GM18511 (cell line): ENCODE measurements around the gene NGEF.

Source experiments
- ATAC-seq: cut with Tn5 transposase; IDR thresholded peaks from one replicate; pipeline ENCODE4 v1.9.1; 2021; ENCODE audit warnings: mild to moderate bottlenecking, moderate library complexity; ENCODE audit not compliant: unreplicated experiment

The NGEF gene

DNA sequence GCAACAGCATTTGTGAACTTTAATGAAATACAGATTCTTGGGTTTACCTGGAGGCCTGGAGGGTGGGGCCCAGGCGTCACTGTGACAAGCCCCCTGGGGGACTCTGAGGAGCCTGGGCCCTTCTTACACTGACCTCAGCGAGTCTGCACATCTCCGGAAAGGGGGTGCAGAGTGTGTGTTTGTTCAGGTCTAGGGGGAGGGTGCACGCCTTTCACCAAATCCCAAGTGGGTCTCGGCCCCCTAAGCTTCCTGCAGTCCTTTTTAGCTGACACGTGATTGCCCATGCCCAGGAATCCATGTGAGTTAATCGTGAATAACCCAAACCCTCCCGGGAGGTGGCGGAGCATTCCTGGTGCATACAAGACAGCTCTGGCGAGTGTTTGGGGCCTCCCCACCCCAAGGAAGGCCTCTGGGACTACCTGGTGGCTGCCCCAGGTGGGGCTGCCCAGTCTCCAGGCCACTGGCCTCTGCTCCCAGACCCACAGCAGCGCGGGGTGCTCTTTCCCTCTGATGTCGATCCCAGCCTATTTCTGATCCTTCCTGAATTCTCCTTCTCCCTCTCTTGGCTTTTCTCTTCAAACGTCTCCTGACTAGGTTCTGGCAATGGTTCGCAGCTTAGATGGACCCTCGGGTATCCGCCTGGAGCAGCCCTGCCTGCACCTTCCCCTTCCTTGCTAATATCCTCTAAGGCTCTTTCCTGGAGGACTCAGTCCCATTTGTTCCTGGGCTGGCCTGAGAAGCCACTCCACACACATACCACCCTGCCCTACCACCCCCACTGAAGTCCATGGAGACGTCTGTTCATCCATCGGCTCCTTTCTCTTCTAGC lies 10.0 kb downstream of the NGEF start:
- no peak for ATAC-seq

DNA sequence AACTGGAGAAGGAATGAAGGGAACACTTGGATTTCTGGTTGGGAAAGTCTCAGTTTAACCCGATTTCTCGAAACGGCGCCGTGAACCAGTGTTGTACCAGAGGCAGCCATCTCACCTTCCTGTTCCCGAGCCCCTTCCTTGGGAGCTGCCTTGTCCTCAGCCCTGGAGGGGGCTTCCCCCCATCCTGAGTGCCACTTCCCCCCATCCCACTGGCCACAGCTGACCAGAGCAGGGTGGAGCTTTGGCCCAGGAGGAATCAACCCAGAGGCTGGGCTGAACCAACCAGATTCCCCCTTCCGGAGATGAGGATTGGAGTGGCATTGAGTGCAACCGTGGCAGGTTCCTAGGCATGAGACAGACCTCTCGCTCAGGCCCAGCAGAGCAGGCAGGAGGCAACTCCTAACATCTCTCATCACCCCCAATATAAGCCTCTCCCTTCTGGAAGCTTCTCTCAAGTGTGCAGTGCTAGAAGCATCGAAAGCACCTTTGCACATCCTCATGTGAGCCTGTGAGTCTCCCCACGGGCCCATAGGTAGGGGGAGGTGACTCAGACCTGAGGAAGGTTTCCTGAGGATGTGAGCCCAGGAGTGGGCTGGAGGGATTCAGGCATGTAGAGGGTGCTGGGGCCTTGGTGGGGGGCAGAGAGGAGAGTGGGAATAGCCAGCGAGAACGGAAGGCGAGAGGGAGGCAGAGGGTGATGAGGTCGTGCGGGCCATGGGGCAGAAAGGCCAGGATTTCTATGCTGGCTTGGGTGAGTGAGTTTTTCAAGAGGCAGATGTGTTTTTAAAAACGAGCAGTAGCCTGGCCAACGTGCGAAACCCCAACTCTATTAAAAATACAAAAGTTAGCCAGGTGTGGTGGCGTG lies 11.9 kb downstream of the NGEF start:
- ATAC-seq, result no peak

DNA sequence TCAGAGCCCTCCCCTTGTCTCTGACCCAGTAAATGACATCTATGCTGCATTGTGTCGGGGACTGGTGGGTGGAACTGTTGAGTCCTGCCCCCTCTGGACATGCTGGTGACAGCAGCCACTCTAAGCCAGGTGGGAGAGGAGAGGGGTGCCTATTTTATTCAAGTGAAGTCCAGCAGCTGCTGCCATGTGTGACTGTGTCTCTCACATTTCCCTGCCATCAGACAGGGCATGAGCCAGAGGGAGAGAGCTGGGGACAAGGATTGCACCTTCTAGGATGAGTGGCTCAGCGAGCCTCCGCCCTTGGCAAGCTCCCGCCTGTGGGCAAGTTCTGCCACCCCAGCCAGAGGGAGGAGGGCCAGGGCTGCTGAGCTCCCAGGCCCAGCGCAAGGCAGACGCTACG lies 13.7 kb downstream of the NGEF start:
- ATAC-seq, result no peak

DNA sequence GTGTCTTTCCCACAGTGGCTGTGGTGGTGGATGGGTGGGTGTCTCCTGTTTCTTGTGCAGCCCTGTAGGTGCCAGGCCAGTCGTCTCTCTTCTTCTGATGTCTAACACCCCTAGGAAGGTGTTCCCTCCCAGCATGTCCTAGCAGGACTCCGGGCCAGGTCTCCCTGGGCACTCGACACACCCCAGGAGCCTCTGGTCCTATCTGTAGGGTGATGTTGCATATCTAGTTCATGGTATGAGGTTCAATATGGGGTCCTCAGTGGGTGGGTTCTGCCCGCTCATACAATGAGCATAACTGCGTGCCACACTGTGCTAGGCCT lies 14.4 kb downstream of the NGEF start:
- no peak for ATAC-seq

DNA sequence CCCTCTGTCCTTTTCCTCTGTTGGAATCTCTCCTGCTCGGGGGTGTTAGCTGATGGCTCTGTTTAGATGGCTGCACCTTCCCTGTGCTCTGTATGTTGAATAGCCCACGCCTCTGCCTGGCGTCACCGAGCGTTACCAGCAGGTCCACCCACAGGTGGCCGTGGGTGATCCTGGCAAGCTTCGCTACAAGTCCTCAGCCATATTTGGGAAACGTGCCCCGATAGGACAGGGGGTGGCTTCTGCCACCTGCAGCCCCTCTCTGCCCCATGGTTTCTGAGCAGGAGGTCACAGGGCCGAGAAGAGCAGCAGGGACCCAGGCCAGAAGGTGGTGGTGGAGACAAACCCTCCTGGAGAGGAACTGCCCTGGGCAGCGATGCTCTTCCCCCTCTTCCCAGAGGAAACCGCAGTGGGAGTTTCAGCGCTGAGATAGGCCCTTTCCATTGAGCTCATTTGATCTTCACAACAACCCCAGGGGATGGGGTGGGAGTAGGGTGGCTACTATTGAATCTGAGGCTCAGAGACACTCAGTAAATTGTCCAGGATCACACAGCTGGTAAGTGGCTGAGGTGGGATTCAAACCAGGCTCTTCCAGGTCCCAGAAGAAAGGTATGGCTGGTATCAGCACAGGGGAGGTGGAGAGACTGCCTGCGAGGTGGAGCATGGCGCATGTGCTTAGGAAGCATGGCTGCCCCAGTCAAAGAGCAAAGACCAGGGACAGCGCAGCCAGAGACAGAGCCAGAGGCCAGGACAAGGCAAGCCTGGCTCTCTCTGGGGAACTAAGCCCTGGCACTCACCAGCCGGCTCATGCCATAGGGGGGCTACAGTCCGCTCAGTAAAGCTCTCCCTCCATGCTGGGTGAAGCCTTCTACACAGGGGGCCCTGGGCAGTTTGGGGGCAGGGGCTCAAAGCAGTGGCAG lies 15.0 kb downstream of the NGEF start:
- no peak for ATAC-seq

DNA sequence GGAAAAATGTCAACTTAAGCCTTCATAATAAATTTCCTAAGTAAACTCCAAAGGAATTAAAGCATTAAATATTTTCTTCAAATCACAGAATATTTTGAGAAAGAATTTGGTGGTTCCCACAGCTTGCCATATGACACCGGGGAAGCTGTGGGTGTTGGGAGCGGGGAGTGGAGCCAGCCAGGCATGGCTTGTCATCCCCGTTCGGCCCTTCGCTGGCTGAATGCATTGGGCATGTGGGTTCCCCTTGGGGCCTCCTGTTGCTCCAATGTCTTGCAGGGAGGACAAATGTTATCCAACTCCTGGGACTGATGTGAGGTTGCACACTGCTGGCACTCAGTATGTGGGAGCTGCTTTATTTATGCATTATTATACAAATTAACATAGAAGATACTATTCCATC lies 18.6 kb downstream of the NGEF start:
- ATAC-seq, result no peak

DNA sequence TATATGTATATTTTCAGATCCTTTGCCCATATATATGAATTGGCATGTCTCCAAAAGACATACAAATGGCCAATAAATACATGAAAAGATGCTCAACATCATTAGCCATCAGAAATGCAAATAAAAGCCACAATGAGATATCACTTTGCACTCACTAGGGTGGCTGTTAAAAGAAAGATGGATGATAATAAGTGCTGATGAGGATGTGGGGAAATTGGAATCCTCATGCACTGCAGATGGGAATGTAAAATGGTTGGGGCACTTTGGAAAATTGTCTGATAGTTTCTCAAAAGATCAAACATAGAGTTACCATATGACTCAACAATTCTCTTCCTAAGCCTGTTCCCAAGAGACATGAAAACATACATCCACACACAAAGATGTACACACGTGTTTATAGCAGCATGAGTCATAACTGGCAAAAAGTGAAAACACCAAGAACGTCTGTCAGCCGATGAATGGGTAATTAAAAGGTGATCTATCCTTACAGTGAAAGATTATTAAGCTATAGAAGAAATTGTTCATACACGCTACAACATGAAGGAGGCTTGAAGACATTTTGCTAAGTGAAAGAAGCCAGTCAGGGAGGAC lies 19.7 kb downstream of the NGEF start:
- no peak for ATAC-seq

DNA sequence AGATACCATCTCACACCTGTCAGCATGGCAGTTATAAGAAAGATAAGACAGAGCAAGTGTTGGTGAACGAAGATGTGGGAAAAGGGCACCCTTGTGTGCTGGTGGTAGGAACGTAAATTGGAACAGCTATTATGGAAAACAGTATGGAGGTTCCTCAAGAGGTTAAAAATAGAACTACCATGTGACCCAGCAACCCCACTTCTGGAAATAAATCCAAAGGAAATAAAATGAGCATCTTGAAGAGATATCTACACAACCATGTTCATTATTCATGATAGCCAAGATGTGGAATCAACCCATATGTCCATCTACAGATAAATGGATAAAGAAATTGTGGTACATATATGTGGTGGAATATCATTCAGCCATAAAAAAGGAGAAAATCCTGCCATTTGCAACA lies 26.9 kb downstream of the NGEF start:
- ATAC-seq, result no peak

DNA sequence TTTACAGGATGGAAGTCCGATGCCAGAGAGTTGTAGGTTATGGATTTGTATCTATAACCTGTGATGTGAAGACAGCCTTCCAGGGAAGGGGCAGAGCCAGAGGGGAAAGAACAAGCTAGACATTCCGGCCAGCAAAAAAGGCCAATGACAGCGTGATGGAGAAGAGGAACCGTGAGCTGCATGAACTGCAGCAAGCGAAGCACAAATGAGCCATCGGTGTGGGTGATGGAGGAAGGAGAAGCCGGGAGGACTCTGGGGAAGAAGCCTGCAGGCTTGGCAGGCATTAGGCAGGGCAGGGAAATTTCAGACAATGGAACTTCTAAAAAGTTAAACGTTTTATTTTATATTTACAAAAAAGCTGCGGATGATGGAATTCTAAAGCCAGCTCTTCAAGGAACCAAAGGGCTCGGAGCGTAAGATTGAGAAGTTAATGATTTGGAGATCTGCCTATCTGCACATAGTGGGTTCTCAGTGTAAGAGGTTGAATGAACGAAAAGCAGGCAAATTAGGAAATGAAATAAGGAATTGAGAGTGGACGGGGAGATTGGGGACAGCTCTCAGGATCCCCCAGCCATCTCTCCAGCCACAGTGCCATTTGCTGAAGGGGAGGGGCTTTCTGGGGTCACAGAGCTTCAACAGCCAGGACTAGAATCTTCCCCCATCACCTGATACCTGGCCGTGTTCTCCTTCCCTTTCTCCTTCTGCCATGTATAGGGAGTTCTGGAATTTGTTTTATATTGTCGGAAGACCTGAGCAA lies 28.4 kb downstream of the NGEF start:
- no peak for ATAC-seq

DNA sequence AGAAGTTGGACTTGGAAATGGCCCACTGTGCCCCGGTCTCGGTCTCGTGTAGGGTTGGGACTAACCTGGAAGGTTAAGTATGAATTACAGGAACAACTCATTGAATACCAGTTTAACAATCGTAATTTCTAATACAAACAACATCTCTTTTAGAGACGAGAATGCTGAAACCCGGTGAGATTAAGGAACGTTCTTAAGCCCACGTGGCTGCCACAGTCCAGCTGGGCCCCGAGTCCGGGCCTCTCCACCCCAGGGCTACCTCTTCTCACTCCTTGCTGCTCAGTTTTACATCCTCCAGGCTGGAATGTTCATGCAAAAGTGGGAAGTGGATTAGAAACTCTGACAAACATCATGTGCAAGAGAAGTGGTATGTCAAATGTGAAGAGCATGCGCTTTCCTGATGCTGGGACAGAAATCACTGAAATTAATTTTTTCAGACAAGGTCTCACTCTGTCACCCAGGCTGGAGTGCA lies 29.4 kb downstream of the NGEF start:
- ATAC-seq, result no peak

DNA sequence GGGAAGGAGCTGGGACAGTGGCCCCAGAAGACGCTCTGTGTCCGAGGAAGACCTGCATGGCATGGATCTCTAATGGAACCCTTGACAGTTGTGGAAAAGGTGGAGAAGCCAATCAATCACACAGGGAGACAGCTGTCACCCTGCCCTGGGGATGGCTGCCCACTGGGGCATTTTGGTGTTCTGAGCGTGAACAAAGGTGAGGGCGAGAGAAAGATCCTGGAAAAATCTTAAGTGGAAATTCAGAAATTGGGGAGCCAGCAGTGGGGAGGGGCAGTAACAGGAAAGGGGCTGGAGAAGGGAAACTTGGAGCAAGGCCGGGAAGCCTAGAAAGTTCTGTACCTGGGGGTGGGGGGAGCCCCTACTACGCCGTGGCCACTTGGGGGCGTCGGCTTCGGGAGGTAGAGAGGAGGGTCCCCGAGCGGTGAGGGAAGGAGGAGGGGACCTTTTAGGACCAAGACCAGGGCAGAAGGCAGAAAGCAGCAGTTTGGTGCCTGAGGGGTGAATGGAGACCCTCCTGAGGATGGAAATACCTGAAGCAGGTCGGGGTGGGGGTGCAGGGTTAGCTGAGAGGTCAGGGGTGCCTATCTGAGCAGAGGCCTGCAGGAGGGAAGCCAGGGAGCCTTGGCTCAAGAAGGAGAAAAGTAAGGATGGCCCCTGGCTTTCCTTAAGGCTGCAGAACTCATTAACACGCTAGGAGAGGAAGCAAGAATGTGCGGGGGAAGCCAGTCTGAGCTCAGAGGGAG lies 30.0 kb downstream of the NGEF start:
- no peak for ATAC-seq

DNA sequence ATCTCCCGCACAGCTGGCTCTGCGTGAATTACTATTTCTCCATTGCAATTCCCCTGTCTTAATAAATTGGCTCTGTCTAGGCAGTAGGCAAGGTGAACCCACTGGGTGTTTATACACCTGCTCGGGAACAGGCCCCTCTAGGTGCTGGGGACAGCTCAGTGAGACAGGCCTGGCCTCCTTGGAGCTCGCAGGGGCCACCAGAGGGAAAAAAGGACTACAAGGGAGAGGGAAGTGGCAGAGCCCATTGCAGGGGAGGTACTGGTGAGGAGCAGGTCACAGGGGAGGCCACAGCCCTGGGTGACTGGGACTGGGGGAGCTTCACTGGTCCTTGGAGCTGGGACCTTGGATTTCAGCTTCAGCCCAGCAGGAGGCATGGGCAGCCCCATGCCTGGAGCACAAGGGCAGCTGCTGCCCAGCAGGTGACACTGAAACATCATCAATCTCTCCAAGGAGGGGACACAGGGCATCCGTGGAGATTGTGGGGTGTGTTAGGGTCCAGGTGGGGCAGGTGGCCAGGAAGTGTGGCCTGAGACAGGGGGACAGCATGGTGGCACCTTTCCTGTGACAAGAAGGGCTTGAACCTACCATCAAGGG lies 31.2 kb downstream of the NGEF start:
- ATAC-seq, result no peak

DNA sequence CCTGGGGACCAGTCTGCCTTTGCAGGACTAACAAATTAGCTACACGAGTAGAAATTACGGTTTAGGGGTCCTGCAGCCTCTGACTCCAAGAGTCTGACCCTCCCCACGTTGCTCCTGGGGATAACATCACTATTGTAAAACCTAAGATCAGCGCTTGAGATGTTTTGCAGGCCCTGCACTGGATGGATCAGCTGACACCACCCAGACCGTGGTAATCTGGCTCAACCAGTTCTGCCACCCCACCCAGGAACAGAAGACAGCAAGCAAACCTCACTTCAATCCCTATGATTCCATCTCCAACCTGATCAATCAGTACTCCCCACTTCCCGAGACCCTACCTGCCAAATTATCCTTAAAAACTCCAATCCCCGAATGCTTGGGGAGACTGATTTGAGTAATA lies 31.7 kb downstream of the NGEF start:
- no peak for ATAC-seq

DNA sequence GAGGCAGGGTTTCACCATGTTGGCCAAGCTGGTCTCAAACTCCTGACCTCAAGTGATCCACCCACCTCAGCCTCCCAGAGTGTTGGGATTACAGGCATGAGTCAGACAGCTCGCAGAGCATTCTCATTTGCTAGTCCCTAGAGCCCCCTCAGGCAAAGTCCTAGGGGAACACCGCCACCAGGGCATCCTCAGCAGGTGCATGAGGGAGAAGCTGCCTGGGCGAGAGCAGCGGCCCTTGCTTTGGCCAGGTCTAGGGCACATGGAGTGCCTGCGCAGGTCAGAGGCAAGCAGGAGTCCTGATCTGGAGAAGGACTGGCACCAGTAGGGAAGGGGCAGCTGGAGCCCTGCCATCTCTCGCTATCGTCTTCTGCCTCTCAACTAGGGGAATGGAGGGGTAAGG lies 32.4 kb downstream of the NGEF start:
- ATAC-seq, result no peak

DNA sequence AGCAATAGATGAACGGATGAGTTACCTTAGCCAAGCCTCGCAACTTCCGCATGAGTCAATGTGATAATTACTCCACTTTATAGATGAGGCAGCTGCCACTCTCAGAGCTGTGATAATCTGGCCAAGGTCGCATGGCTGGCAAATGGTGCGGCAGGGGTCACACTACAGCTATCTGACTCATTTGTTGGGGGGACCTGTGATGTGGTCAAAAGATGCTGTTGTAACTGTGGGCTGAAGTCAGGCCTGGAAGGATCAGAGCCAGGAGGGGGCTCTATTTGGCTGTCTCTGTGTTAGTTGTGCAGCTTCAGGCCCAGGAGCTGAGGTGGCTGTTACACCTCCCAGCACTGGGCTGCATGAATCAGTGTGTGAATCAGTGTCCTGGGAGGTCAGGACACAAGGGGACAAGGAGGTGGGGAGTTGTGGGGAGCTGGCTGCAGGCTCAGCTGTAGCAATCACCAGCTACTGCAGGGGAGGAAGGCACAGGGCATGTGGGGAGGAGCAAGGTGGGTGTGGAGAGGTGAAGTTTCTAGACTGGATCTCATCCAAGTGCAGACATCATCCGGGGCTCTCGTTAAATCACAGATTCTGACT lies 33.1 kb downstream of the NGEF start:
- ATAC-seq, result no peak

DNA sequence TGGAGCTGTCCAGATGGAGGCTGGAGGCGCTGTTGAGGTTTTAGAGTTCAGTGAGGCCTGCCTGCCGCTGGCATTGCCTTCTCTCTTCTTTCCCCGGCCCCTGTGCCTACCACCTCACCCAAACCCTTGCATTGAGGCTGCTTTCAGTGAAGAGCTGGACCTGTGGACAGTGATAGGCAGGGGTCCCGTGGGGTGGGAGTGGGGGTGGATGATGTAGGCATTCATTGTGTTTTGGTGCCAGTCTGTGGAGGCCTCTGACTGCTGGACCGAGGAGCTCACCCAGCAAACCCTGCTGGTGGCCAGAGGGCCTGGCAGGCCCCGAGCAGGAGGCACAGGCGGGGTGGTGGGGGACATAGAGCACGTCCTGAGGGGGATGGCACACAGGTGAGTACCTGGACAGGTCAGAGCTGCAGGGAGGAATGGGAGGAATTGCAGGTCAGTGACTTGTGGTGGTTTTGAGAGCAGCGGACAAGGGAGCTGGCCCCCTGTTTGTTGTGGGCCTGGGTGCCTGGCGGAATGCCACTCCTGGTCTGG lies 35.6 kb downstream of the NGEF start:
- ATAC-seq, result no peak

DNA sequence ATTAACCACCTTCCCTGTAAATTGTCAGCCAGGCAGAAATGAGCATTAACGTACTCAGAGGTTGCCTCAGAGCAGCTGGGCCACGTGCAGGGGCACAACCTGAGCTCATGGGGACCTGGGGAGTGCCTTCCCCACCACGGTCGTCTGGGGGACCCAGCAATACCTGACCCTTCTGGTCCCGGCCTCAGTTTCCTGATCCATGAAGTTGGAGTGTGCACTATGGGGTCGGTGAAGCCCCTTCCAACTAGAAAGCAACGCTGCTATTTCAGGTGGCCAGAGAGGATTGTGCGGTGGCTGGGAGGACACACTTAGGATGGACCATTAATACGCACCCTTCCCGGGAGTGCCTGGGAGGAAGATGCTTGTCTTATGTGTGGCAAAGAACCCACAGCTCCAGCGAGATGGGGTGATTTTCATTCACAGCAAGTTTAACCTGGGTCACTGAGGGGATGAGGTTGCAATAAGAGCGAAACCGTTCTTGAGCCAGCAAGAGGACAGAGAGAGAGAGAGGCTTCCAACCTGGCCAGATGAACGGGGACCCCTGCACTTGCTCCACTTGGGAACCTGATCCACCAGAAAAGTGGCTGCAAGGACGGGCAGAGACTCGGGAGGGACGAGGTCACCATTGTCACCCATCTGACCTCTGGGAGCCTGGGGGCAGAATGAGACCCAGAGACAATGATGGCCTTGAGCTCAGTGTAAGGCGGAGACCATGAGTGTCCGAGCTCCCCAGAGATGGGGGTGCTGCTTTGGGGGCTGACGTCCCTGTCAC lies 36.2 kb downstream of the NGEF start:
- ATAC-seq, result no peak

DNA sequence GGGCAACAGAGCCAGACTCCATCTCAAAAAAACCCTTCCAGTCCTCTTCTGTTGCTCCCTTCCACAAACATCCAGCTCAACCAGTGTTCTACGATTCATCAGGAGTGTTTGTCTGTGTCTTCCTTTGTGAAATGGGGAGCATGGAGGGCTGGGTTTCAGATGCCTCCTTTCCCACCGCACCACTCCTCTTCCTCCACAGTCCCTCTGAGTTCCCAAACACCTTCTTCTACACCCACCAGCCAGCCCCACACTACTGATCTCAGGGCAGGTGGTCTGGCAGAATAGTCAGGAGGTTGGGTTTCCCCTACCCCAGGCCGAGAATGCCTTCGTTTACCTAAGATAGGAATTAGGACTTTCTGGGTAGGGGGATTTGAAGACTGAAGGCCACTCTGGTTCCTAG lies 36.9 kb downstream of the NGEF start:
- no peak for ATAC-seq
